Adipose tissue (tissue), 3 donors: ENCODE data around the gene FCGBP. TPM values are rescaled to one million over a fixed set of nuclear protein-coding genes. Genes with fewer than 3 reads are reported as not detected.

Experiments used
- polyA plus RNA-seq, 3 donors: library from polyadenylated mRNA; stranded (reverse); fragments of 200-250 nt; gene quantifications; one replicate each; pipeline ENCODE4 v1.2.3, GENCODE V29; 2013
- donor health status: healthy with polysubstance abuse.
- donor health status: Bipolar disorder and iron deficiency.
- donor health status: healthy.

Gene FCGBP
- polyA plus RNA-seq, 3 donors = 2.5 to 16.7 (median 2.9) TPM

Other genes with a start within 250 kb of the FCGBP start
- not detected for gene LGALS14, start 230.2 kb downstream of the FCGBP start, polyA plus RNA-seq
- 1 to 10 TPM in 1 of 3 donors, under 1 TPM in 1, not detected in 1; 0.86 to 2.6 TPM for gene CLC, start 196.6 kb downstream of the FCGBP start, polyA plus RNA-seq
- gene LEUTX, start 155.8 kb downstream of the FCGBP start, polyA plus RNA-seq = not detected
- gene DYRK1B, start 100.5 kb downstream of the FCGBP start, polyA plus RNA-seq = 10 to 100 TPM in 1 of 3 donors, 1 to 10 TPM in 2; 5.4 to 16.4 (median 7.4) TPM
- 100 to 1,000 TPM; 197 to 340 (median 229) TPM for gene FBL, start 88.3 kb downstream of the FCGBP start, polyA plus RNA-seq
- 10 to 100 TPM; 25.5 to 66.2 (median 51.3) TPM for gene PSMC4, start 36.5 kb upstream of the FCGBP start, polyA plus RNA-seq
- gene ZNF546, start 62.4 kb upstream of the FCGBP start, polyA plus RNA-seq = 1 to 10 TPM; 1.1 to 1.7 (median 1.1) TPM
- 1 to 10 TPM; 1.5 to 3.2 (median 2.6) TPM for gene ZNF780B, start 121.6 kb upstream of the FCGBP start, polyA plus RNA-seq
- gene ZNF780A, start 156.3 kb upstream of the FCGBP start, polyA plus RNA-seq = 10 to 100 TPM in 2 of 3 donors, 1 to 10 TPM in 1; 9.7 to 18.4 (median 17.2) TPM